NCI-H146 (cell line): Measurements from ENCODE around the gene VWA5A.

Source experiments
- DNase-seq: peaks from one replicate; lab custom pipeline; 2025; lab: John Stamatoyannopoulos, UW

VWA5A gene, protein sequence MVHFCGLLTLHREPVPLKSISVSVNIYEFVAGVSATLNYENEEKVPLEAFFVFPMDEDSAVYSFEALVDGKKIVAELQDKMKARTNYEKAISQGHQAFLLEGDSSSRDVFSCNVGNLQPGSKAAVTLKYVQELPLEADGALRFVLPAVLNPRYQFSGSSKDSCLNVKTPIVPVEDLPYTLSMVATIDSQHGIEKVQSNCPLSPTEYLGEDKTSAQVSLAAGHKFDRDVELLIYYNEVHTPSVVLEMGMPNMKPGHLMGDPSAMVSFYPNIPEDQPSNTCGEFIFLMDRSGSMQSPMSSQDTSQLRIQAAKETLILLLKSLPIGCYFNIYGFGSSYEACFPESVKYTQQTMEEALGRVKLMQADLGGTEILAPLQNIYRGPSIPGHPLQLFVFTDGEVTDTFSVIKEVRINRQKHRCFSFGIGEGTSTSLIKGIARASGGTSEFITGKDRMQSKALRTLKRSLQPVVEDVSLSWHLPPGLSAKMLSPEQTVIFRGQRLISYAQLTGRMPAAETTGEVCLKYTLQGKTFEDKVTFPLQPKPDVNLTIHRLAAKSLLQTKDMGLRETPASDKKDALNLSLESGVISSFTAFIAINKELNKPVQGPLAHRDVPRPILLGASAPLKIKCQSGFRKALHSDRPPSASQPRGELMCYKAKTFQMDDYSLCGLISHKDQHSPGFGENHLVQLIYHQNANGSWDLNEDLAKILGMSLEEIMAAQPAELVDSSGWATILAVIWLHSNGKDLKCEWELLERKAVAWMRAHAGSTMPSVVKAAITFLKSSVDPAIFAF

DNA sequence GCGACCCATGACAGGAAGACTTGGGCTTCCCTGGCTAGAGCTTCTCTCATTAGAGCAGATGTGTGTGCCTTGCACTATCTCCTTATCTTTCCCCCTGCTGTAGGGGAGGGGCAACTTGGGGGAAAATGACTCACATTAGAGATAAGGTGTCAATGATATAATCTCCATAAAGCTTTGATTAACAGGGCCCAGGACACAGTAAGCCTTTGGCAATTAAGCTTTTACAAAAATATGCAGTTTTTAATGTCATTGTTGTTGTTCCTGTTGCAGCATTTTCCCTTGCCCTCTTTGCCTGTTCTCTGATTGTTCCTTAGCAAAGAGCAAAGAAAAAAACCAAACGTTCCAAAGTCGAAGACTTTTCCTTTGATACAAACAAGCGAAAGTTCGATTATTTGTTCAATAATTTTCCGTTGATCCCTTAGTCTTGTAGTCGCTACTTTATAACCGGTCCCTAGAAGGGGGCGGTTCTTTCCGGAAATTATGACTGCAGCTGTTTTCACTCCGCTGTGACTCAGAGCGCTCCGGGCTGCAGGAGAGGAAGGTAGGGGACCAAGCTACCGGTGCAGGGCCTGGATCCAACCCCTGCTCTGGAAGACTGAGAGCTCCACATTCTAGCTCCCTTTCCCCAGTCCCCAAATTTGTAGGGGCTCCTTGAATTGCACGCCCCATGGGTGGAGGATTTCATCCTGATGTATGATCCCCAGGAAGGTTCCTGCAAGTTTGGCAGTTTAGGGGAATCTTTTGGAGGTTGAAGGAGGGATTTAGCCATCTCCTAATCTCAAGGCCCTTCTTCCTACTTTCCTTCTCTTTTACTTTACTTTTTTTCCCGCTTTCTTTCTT, at the start of gene VWA5A:
TSS of gene VWA5A (plus strand) at position 509 of the 840 bp plus-strand sequence. CDS start 2,062 bp downstream, outside the sequence.
- peak; percentile 3 for DNase-seq

- DNase-seq, result no peak
Observed at GRCh38 chr11:124068601-124069110, 46.6 kb upstream of the VWA5A start.

DNA sequence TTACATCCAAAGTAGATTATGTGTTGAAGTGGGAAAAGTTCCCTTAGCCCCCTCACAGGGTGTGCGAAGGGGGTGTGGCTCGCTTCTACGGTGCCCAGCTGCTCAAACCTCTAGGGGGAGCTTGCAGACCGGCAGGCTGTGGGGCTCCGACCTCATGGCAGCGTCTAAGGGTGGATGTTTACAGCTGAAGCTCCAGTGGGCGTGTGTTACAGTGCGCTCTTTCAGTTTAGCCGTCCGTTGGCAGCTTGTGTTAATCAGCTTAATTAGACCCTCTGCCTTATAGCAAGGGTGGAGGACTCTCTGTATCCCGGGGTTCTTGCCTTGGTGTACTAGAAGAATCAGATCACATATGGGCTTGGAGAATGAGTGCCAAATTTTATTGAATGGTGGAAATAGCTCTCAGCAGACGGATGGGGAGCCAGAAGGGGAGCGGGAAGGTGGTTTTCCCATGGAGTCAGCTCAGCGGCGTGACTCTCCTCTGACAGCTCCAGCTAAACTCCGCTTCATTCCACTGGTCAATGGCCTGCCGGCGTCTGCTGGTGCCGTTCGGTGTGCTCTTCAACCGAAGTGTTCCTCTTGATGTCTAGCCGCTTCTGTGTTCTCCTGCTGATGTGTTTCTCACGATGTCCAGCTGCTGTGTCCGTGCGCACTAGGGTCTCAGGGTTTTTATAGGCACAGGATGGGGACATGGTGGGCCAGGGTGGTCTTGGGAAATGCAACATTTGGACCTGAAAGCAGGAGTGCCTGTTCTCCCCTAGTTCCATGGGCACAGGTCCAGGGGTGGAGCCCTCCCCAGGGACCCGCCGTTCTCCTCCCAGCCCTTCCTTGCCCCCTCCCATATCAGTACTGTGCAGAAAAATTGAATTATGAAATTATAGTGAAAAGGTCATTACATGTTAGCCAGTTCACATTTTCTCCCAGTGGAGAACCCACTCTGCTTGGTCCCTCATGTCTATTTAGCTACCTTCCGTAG, 45.5 kb upstream of the VWA5A start:
- DNase-seq, result peak; percentile 16

DNA sequence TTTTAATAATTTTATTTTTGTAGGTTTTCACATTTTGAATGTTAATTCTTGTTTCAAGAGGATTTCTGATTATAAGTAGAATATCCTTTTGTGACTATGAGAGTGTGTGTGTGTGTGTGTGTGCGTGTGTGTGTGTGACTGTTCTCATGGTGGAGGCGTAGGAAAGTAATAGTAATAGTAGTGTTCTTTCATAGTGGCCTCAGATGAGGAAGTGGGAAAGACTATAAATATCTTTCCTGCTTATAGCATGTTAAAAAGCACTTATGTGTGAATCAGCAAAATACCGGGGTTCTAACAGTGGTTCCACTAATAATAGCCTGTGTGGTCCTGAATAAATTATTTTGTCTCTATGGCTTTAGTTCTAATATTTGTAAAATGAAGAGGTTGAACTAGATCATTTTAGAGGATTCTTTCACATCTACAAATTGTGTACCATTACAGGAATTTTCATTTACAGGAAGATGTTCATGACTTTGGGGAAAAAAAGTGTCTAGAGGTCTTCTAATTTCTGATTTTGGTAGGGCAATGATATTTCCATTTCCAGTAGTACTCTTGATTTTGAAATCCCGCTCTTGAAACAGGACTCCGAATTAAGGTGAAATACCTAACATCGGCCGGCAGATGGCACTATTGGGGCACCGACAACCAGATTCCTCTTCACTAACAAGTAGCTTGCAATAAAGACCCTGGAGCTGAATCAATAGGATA, 44.2 kb upstream of the VWA5A start:
- DNase-seq, result peak; percentile 34

DNA sequence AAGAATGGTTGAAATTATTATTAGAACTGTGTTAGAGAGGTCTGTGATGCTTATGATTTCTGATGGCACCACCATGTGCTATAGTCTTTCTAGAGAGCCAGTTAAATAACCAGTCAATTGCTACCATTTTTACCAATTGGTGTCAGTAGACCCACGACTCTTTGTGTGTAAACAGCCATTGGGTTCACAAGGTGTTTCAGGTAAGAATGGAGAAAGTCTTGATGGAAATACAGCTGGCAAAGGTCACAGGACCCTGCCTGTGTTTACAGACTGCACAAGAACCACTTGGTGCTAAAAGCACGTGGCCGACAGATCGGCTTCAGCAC, 43.7 kb upstream of the VWA5A start:
- no peak for DNase-seq

DNA sequence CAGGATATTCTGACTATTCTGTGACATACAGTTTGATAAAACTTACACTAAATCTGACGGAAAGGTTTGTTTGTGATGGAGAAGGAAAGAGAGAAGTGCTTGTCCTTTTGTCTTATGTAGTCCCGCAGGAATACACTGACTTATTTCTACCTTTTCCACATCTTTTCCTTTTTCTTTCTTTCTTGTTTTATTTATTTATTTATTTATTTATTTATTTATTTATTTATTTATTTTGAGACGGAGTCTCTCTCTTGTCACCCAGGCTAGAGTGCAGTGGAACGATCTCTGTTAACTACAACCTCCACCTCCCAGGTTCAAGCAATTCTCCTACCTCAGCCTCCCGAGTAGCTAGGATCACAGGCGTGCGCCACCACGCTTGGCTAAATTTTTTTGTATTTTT, 43.1 kb upstream of the VWA5A start:
- no peak for DNase-seq

DNA sequence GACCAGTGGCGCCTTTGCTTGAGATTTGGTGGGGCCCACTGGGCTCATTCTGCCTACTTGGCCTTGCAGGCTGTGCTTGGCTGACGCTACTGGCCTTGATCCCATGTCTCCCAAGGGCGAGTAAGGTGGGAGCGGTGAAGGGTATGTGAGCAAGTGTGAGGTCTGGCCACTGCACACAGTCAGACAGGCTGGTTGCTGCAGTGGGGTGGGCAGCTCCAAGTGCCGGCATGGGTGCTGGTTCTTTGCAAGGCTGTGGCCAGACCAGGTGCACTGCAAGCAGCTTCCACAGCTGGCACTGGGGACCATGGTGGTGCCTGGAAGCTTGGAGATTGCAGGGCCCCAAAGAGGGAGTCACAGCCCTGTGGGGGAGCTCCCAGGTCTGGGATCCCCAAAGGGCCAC, 40.7 kb upstream of the VWA5A start:
- no peak for DNase-seq

GRCh38 chr11:124075492-124075840, 39.8 kb upstream of the VWA5A start:
- DNase-seq, result no peak

DNA sequence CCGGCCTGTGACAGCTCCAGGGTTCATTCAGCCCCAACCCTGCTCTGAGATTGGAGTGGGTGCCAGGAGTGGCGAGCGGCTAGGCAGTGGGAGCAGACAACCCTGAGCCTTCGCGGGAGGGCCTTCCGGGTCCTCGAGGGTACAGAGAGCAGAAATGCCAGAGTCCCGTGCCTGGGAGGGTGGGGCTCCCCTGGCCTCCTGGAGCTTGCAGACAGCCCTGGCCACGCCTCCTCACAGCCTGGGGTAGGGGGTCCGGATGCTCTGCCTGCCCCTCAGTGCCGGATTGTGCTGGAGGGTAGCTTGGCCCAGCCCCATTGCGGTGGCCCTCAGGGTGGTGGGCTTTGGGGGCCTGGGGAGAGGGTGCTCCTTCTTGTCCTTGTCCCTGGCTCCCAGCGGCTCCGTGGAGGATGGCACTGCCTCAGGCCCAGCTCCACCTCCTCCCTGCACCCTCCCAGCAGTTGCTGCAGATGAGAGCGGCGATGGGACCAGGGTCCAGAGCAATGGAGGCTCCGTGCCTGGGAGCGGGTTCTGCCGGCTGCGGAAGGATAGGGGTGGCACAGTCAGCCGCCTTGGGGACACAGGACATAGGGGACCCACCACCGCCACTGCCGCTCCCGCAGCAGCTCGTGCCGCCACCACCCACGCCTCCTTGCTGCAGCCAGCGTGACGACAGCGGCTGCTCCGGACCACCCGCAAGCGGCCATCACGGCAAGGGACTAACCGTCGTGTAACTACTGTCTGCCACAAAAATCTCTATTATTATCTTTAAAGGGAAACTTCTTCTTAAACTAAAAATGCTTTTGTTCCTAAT, 39.2 kb upstream of the VWA5A start:
- no peak for DNase-seq

- DNase-seq, result no peak
Observed at GRCh38 chr11:124077266-124077665, 38.0 kb upstream of the VWA5A start.

DNA sequence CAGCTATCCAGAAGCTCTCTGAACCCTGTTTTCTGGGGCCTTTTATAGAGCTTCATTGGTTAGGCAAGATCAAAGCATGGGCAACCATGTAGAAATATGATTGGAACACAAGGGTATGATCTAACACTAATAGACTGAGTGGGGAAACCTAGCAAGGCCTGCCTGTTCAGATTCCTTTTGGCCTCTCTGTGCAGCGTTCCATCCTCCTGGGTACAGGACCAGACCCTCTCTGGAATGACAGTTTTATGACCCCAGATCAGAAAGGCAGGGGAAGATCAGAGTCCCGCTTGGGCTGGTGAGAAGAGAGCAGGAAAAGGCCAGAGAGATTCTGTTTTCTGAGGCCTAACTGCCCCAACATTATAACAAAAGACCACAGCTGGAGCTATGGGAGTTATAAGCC, 36.7 kb upstream of the VWA5A start:
- DNase-seq, result no peak

- no peak for DNase-seq
Observed at GRCh38 chr11:124079631-124080326, 35.5 kb upstream of the VWA5A start.

- no peak for DNase-seq
Observed at GRCh38 chr11:124080327-124081001, 34.8 kb upstream of the VWA5A start.

- no peak for DNase-seq
Observed at GRCh38 chr11:124081483-124081882, 33.8 kb upstream of the VWA5A start.

DNA sequence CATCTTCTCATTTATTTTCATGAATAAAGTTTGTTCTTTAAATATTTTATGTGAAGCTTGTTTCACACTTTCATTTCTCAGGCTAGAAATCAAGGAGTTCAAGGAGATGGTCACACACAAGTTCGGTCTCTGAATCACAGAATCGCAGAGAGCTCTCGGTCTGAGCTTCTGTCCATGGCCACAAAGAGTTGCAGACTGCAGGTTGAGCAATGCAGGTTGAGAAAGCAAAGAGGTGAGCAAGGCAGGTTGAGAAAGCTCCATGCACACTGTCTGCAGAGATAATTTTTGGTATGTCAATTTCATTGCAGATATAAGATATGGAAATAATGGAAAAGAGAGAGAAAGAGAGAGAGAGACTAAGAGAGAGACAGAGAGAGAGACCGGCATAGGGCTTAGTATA, 32.9 kb upstream of the VWA5A start:
- DNase-seq, result no peak

DNA sequence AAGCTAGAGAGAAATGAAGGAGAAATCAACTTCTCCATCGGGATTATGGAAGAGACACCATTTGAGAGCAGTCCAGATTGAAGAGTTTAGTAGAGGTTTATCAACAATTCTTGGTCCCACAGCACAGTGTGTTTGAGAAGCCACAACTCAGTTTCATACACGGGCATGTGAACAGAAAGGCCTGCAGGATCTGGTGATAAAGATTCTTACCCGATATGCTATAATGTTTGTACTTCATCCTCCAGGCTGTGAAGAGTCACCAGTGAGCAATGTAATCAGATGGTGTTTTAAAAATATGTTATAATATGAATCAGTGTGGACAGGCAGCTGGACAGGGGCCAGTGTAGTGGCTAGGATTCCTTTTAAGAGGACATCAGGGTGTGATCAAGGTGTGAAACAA, 29.7 kb upstream of the VWA5A start:
- no peak for DNase-seq

DNA sequence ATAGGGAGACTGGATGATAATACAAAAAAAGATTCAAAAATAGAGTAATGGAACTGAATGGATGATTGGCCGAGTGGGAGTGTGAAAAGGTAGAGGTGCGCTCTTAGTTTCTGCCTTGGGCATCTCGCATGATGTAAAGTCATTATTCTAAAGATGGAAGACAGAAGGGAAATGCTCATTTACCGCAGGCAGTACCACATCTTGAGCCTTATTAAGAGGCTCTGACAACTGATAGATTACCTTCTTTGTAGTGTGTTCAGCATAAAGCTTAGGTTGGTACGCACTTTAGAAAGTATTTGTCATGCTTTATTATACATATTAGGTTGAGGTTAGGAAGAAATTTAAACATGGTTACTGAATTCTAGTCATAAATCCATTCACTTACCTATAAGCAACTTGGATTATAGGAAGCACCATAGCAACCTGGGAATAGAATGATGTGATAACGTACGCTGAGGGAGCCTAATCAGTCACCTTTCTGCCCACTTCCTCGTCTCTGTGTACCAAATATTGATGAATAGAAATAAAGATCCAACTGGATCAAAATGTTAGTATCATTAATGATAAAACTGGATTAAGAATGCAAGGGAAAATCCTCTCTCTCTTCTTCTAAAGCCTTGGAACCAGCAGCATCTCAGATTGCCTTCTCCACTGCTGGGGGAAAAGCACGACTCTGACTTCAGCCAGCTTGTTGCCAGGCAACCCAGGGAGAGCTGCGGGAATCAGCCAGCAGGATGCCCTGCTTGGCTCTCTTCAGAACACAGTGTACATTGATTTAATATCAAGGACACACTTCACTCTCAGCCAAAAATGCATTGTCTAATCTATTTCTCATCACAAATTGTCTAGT, 29.0 kb upstream of the VWA5A start:
- DNase-seq, result no peak

DNA sequence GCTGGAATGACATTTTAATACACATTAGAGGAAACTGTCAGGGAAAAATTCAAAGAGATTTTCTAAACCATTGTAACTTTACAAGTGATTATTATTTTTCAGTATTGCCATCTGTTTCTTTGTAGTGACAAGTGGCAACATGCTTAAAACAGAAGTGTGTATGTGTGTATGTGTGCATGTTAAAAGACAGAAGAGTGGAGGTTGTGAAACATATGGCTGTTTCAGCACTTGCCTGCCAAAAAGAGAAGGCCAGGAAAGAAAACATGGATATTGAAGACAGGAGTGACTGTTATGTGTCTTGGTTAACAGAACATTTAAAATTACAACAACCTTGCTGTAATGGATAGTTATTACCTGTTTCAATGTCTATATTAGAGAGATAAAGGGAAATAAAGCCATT, 24.3 kb upstream of the VWA5A start:
- no peak for DNase-seq
